GM12878 (cell line): Measurements from ENCODE around the gene UBE2I. TPM values are rescaled to one million over a fixed set of nuclear protein-coding genes. Genes with fewer than 3 reads are reported as not detected.

Experiments used
- ATAC-seq: fragments of 200-7000 bp; cut with Tn5 transposase; 3 replicates; pipeline ENCODE4 v1.9.1; 2020; ENCODE audit warnings: mild to moderate bottlenecking, moderate library complexity
- BruUV-seq: library from RNA; stranded (reverse); fragments of 400-500 nt; replicated peaks from 2 replicates; lab custom pipeline; 2021; lab: Mats Ljungman, UMichigan
- CTCF ChIA-PET: fragments of 300-600 bp; sonication (Branson Sonifier 250); formaldehyde crosslinking; extraction: SDS; loops from one replicate; lab custom pipeline; 2021; ENCODE audit warnings: inconsistent platforms; lab: Yijun Ruan, JAX
- POLR2A ChIA-PET: fragments of 350-600 bp; formaldehyde crosslinking; extraction: SDS; loops from one replicate; lab custom pipeline; 2021; ENCODE audit warnings: inconsistent platforms; lab: Charles Lee
- RAD21 ChIA-PET: fragments of 300-600 bp; sonication (Branson Sonifier 250); formaldehyde crosslinking; loops from one replicate; lab custom pipeline; 2023; ENCODE audit warnings: antibody characterized with exemption; ENCODE audit not compliant: unreplicated experiment; lab: Charles Lee
- SMC1A ChIA-PET: fragments of 300-600 bp; sonication (Branson Sonifier 250); formaldehyde crosslinking; loops from one replicate; lab custom pipeline; 2023; ENCODE audit not compliant: unreplicated experiment, uncharacterized antibody; lab: Charles Lee
- DNase-seq: peaks from one replicate; pipeline ENCODE4 v3.0.0-alpha.2; 2011; ENCODE audit warnings: low read depth, low spot score
- FAIRE-seq: peaks from 3 replicates; lab custom pipeline; 2011; peaks lifted over from hg19 to GRCh38; lab: Jason Lieb, UNC
- H2AFZ ChIP-seq: 2 replicates; pipeline ENCODE4 v1.6.0; 2011; ENCODE audit warnings: low read depth, low read length, control low read depth; ENCODE audit not compliant: control insufficient read depth
- H3K27ac ChIP-seq: 2 replicates; pipeline ENCODE4 v1.5.1; 2011; ENCODE audit warnings: control low read depth; ENCODE audit not compliant: control insufficient read depth, insufficient read depth
- H3K27me3 ChIP-seq, 2 experiments: replicated peaks in 1 of 2; 2 replicates each; pipeline versions ENCODE4 v1.6.0 to v1.6.1; 2011; ENCODE audit warnings: low read length in 1 of 2; ENCODE audit not compliant: control insufficient read depth in 2 of 2, insufficient read depth in 2 of 2
- H3K36me3 ChIP-seq, 2 experiments: 2 replicates each; pipeline ENCODE4 v1.5.1; 2011; ENCODE audit warnings: low read length in 1 of 2; ENCODE audit not compliant: control insufficient read depth in 2 of 2, insufficient read depth in 2 of 2
- H3K4me1 ChIP-seq: 2 replicates; pipeline ENCODE4 v1.6.1; 2011; ENCODE audit warnings: mild to moderate bottlenecking, low read length, moderate library complexity, mixed read lengths; ENCODE audit not compliant: control insufficient read depth, insufficient read depth
- H3K4me2 ChIP-seq: 2 replicates; pipeline ENCODE4 v1.6.0; 2011; ENCODE audit warnings: control low read depth; ENCODE audit not compliant: control insufficient read depth, insufficient read depth
- H3K4me3 ChIP-seq: fragments of 200-600 bp; sonication (generic); 2 replicates; pipeline ENCODE4 v1.5.1; 2016
- H3K79me2 ChIP-seq: 2 replicates; pipeline ENCODE4 v1.6.0; 2011; ENCODE audit warnings: low read length; ENCODE audit not compliant: control insufficient read depth, insufficient read depth
- H3K9ac ChIP-seq: 2 replicates; pipeline ENCODE4 v1.8.0; 2011; ENCODE audit warnings: low read length, control low read depth, mixed read lengths; ENCODE audit not compliant: control insufficient read depth, insufficient read depth
- H3K9me3 ChIP-seq: replicated peaks from 3 replicates; pipeline ENCODE4 v1.5.1; 2011; ENCODE audit warnings: mild to moderate bottlenecking, low read length; ENCODE audit not compliant: control insufficient read depth, insufficient read depth
- H4K20me1 ChIP-seq: 2 replicates; pipeline ENCODE4 v1.6.0; 2011; ENCODE audit not compliant: control insufficient read depth, insufficient read depth
- BHLHE40 ChIP-seq, 2 experiments: fragments of 450-650 bp in 1 of 2; IDR thresholded peaks; 2 replicates each; pipeline ENCODE4 v1.6.1; 2011 to 2017; ENCODE audit warnings: low read depth in 2 of 2, borderline replicate concordance in 1 of 2, improper control_type of control experiment in 1 of 2, low read length in 1 of 2, mild to moderate bottlenecking in 1 of 2
- IKZF1 ChIP-seq: fragments of 450-650 bp; conservative IDR thresholded peaks from 2 replicates; pipeline ENCODE4 v1.6.1; 2017; ENCODE audit warnings: antibody characterized with exemption, mild to moderate bottlenecking
- IKZF2 ChIP-seq, 2 experiments: fragments of 450-650 bp; IDR thresholded peaks; 2 replicates each; pipeline ENCODE4 v1.6.1; 2017; ENCODE audit warnings: mild to moderate bottlenecking in 2 of 2, moderate library complexity in 2 of 2
- KAT2A ChIP-seq: conservative IDR thresholded peaks from 2 replicates; pipeline ENCODE4 v1.6.1; 2011; ENCODE audit warnings: low read depth, low read length; ENCODE audit not compliant: control insufficient read depth
- MTA2 ChIP-seq: fragments of 450-650 bp; IDR thresholded peaks from 2 replicates; pipeline ENCODE4 v1.6.1; 2016; ENCODE audit warnings: low read depth, mild to moderate bottlenecking, moderate library complexity
- MYC ChIP-seq: IDR thresholded peaks from 2 replicates; pipeline ENCODE4 v1.6.1; 2011; ENCODE audit warnings: mild to moderate bottlenecking, low read length, moderate library complexity, inconsistent platforms; ENCODE audit not compliant: insufficient read depth, insufficient replicate concordance, insufficient read length, severe bottlenecking
- RAD51 ChIP-seq: fragments of 450-650 bp; IDR thresholded peaks from 2 replicates; pipeline ENCODE4 v1.6.1; 2016; ENCODE audit warnings: moderate library complexity, mild to moderate bottlenecking, inconsistent platforms
- WGBS: methylation state at CpG from one replicate; pipeline ENCODE4 v1.1.6; 2016; ENCODE audit warnings: low lambda C conversion rate; ENCODE audit not compliant: insufficient replicate concordance, insufficient coverage; ENCODE audit errors: missing lambda C conversion rate; 5-methylcytosine and 5-hydroxymethylcytosine counted together
- in situ Hi-C: fragments of 300-500 bp; cut with MboI; formaldehyde crosslinking; loops from 9 replicates; pipeline ENCODE4 v1.14.3; 2018; ENCODE audit warnings: mixed read lengths
- intact Hi-C: fragments of 100-400 bp; cut with micrococcal nuclease; formaldehyde crosslinking; loops from one replicate; pipeline ENCODE4 v1.14.2; 2022; ENCODE audit not compliant: unreplicated experiment
- polyA plus RNA-seq, 11 experiments: library from polyadenylated mRNA; depleted of rRNA in 4 of 11; unstranded in 6 of 11; stranded (reverse) in 5 of 11; fragments of >200 nt; fragmentation: Nextera tagmentation in 4 of 11; fragmentation: Illumina TruSeq in 1 of 11; extraction: Ambion mirVana in 4 of 11; extraction: Trizol in 1 of 11; gene quantifications; 1 replicate in 1 of 11; 2 replicates in 10 of 11; pipeline versions ENCODE4 v1.2.1 to v1.2.3, GENCODE V29; 2011 to 2016; ENCODE audit warnings: inconsistent platforms in 2 of 11, missing spikeins in 2 of 11, low read depth in 1 of 11
- total RNA-seq, 4 experiments: library from RNA; depleted of rRNA in 3 of 4; stranded (reverse); fragments of >200 nt in 3 of 4; fragmentation: Illumina TruSeq in 1 of 4; extraction: Trizol in 1 of 4; gene quantifications; 2 replicates each; pipeline versions ENCODE4 v1.2.1 to v1.2.3, GENCODE V29; 2013 to 2021
- TF ChIP-seq, protein P1 (sequence below): fragments of 450-650 bp; IDR thresholded peaks from 2 replicates; pipeline ENCODE4 v1.6.1; 2016; ENCODE audit warnings: mild to moderate bottlenecking
- TF ChIP-seq, protein P2 (sequence below): IDR thresholded peaks from 2 replicates; pipeline ENCODE4 v1.6.1; 2011; ENCODE audit warnings: borderline replicate concordance, low read depth, mild to moderate bottlenecking, moderate library complexity, low read length; ENCODE audit not compliant: insufficient read depth, poor library complexity, severe bottlenecking

UBE2I gene
- total and polyA plus RNA-seq, 10 of the 15 experiments (the other 5 are each of a cell fraction or from before 2014, with no cell fraction given): 47.5 to 243 (median 194) TPM

DNA sequence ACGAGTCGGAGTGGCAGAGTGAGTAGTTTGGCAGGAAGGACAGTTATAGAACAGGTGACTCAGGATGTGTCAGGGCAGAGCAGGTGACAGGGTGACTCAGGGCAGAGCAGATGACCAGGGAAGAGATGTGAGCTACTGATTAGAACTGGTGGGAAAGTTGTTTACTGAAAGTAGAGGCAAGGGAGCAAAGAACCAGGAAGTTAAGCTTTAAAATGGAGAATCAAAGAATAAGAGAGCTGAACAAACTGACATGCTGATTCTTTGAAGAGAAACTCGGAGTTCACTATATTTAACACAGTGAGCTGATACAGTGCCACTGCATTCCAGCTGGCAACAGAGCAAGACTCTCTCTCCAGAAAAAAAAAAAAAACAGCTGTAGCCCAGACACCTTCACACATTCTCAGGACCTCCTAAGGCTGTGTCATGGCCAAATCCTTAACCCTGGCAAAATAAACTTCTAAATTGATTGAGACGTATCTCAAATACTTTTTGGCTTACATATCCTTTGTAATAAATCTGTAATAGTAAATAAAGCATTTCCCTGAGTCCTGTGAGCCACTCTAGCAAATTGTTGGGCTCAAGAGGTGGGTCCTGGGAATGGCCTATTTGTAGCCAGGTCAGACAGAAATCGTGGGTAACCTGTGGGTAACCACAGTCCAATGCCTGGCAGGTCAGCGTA lies 12.3 kb upstream of the UBE2I start:
- Histone ChIP-seq H3K27ac (no peak overlapping the region), H4K20me1 (no peaks in the 10 kb centered on the region), H3K4me3 (no peak overlapping the region), H3K9me3 (no peaks in the 10 kb centered on the region), H3K36me3 (no peaks in the 10 kb centered on the region), H3K4me2 (no peak overlapping the region), H2AFZ (no peak overlapping the region), H3K79me2 (no peaks in the 10 kb centered on the region), H3K9ac (no peak overlapping the region), H3K27me3 (no peaks in the 10 kb centered on the region), H3K4me1 (no peaks in the 10 kb centered on the region)
- BruUV-seq: no TSS peak
- POLR2A ChIA-PET: interaction anchor here (0.6 to 0.7 kb wide), 2 partner anchors 9 to 30 kb away, joined by 3 to 4 read pairs; no protein-coding TSS in a partner anchor
- peak; percentile 21; the same call in 2 of the 3 replicates for ATAC-seq
- no peak for FAIRE-seq
- no peak for DNase-seq
- TF ChIP-seq RAD51: peak; percentile 78
- TF ChIP-seq IKZF1: 0 out of 2 replicates have a peak, but pooled peaks have one; percentile 10
- TF ChIP-seq MYC: no peak
- TF ChIP-seq MTA2: 0 out of 2 replicates have a peak, but pooled peaks have one; percentile 11
- TF ChIP-seq KAT2A: no peak
- TF ChIP-seq, protein P1, sequence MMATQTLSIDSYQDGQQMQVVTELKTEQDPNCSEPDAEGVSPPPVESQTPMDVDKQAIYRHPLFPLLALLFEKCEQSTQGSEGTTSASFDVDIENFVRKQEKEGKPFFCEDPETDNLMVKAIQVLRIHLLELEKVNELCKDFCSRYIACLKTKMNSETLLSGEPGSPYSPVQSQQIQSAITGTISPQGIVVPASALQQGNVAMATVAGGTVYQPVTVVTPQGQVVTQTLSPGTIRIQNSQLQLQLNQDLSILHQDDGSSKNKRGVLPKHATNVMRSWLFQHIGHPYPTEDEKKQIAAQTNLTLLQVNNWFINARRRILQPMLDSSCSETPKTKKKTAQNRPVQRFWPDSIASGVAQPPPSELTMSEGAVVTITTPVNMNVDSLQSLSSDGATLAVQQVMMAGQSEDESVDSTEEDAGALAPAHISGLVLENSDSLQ: peak; percentile 34; the same call in 1 of the 2 replicates
- peak; percentile 19 to 21; a peak in 2 of 4 replicates for TF ChIP-seq IKZF2 (IDR thresholded peaks at IDR 0.05)
- TF ChIP-seq BHLHE40 (IDR thresholded peaks at IDR 0.05; ENCODE audit: borderline replicate concordance in 1 of 2, low read depth in 2 of 2, low read length in 1 of 2): peak in 1 of 2 experiments; percentile 33; a peak in 1 of 4 replicates
- TF ChIP-seq, protein P2, sequence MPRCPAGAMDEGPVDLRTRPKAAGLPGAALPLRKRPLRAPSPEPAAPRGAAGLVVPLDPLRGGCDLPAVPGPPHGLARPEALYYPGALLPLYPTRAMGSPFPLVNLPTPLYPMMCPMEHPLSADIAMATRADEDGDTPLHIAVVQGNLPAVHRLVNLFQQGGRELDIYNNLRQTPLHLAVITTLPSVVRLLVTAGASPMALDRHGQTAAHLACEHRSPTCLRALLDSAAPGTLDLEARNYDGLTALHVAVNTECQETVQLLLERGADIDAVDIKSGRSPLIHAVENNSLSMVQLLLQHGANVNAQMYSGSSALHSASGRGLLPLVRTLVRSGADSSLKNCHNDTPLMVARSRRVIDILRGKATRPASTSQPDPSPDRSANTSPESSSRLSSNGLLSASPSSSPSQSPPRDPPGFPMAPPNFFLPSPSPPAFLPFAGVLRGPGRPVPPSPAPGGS: peak; percentile 64
- WGBS: 36% methylated on average over 6 of the region's 6 CpGs
- intact Hi-C loops: no loop called here
- RAD21 ChIA-PET: interaction anchor here (0.6 kb wide), 1 partner anchor 207 kb away, joined by 3 read pairs; no protein-coding TSS in a partner anchor
- in situ Hi-C loops: no loop called here
- SMC1A ChIA-PET: interaction anchor here (2.3 kb wide), 1 partner anchor 8 kb away, joined by 5 read pairs; no protein-coding TSS in a partner anchor
- CTCF ChIA-PET: interaction anchor here (0.6 to 1.1 kb wide), 4 partner anchors 8 to 602 kb away, joined by 3 to 4 read pairs (median 3); no protein-coding TSS in a partner anchor
